Neural cell (in vitro differentiated cells): Measurements from ENCODE around the gene KCNQ2. TPM values are rescaled to one million over a fixed set of nuclear protein-coding genes. Genes with fewer than 3 reads are reported as not detected.

ENCODE experiments used
- H2AFZ ChIP-seq: fragments of 200-600, 300-800 bp; sonication (generic), shearing (Covaris generic); 2 replicates; pipeline ENCODE4 v1.6.0; 2014; ENCODE audit warnings: low read depth, mild to moderate bottlenecking, antibody characterized with exemption, low read length, moderate library complexity
- H3F3A ChIP-seq: fragments of 200-600 bp; shearing (Covaris generic); 2 replicates; pipeline ENCODE4 v1.6.1; 2016; ENCODE audit warnings: mild to moderate bottlenecking, moderate library complexity, mixed read lengths, antibody characterized with exemption, low read length; ENCODE audit not compliant: insufficient read depth, poor library complexity, severe bottlenecking
- H3K27ac ChIP-seq: fragments of 200-600, 300-800 bp; sonication (generic), shearing (Covaris generic); 2 replicates; pipeline ENCODE4 v1.5.1; 2014; ENCODE audit warnings: mild to moderate bottlenecking, low read length, moderate library complexity
- H3K27me3 ChIP-seq: fragments of 300-800, 200-600 bp; sonication (generic), shearing (Covaris generic); 2 replicates; pipeline ENCODE4 v1.6.0; 2014; ENCODE audit warnings: mild to moderate bottlenecking, low read depth, low read length, moderate library complexity; ENCODE audit not compliant: insufficient read depth
- H3K36me3 ChIP-seq: fragments of 300-800, 200-600 bp; sonication (generic), shearing (Covaris generic); 2 replicates; pipeline ENCODE4 v1.5.1; 2014; ENCODE audit warnings: mild to moderate bottlenecking, antibody characterized with exemption, low read length, moderate library complexity; ENCODE audit not compliant: insufficient read depth
- H3K4me2 ChIP-seq: fragments of 300-800, 200-600 bp; sonication (generic), shearing (Covaris generic); 2 replicates; pipeline ENCODE4 v1.6.0; 2014; ENCODE audit warnings: mild to moderate bottlenecking, low read length
- H3K4me3 ChIP-seq: fragments of 300-800, 200-600 bp; sonication (generic), shearing (Covaris generic); 2 replicates; pipeline ENCODE4 v1.5.1; 2014; ENCODE audit warnings: mild to moderate bottlenecking, low read length, moderate library complexity
- H3K79me2 ChIP-seq: fragments of 200-600 bp; shearing (Covaris generic); replicated peaks from 2 replicates; pipeline ENCODE4 v1.6.0; 2014; ENCODE audit warnings: mild to moderate bottlenecking, low read length, moderate library complexity; ENCODE audit not compliant: insufficient read depth
- H3K9ac ChIP-seq: fragments of 300-800, 200-600 bp; sonication (generic), shearing (Covaris generic); 2 replicates; pipeline ENCODE4 v1.6.1; 2016; ENCODE audit warnings: mild to moderate bottlenecking, low read length, mixed read lengths
- H3K9me2 ChIP-seq: fragments of 200-600 bp; shearing (Covaris generic); 2 replicates; pipeline ENCODE4 v1.6.1; 2016; ENCODE audit warnings: mild to moderate bottlenecking, low read length, mixed read lengths; ENCODE audit not compliant: insufficient read depth
- H3K9me3 ChIP-seq: fragments of 200-600, 300-800 bp; sonication (generic), shearing (Covaris generic); 2 replicates; pipeline ENCODE4 v1.6.1; 2016; ENCODE audit warnings: mild to moderate bottlenecking, mixed run types, low read length, moderate library complexity, mixed read lengths
- H4K20me1 ChIP-seq: fragments of 200-600 bp; shearing (Covaris generic); 2 replicates; pipeline ENCODE4 v1.6.1; 2016; ENCODE audit warnings: mild to moderate bottlenecking, mixed run types; ENCODE audit not compliant: insufficient read depth
- EP300 ChIP-seq: fragments of 450-650 bp; conservative IDR thresholded peaks from 2 replicates; pipeline ENCODE4 v1.6.1; 2014; ENCODE audit warnings: antibody characterized with exemption, mild to moderate bottlenecking, moderate library complexity; ENCODE audit not compliant: poor library complexity, severe bottlenecking
- EZH2 ChIP-seq: fragments of 200-600, 300-800 bp; shearing (Covaris generic), sonication (generic); IDR thresholded peaks from 2 replicates; pipeline ENCODE4 v1.6.1; 2014; ENCODE audit warnings: antibody characterized with exemption, low read length, borderline replicate concordance, mild to moderate bottlenecking; ENCODE audit not compliant: insufficient read depth, poor library complexity, severe bottlenecking
- MXI1 ChIP-seq: fragments of 450-650 bp; conservative IDR thresholded peaks from 2 replicates; pipeline ENCODE4 v1.6.1; 2014; ENCODE audit warnings: antibody characterized with exemption, mild to moderate bottlenecking; ENCODE audit not compliant: poor library complexity, severe bottlenecking
- POLR2AphosphoS5 ChIP-seq: IDR thresholded peaks from 2 replicates; pipeline ENCODE4 v1.6.1; 2012
- RAD21 ChIP-seq: fragments of 450-650 bp; conservative IDR thresholded peaks from 2 replicates; pipeline ENCODE4 v1.6.1; 2014; ENCODE audit warnings: antibody characterized with exemption, mild to moderate bottlenecking, moderate library complexity
- REST ChIP-seq: IDR thresholded peaks from 2 replicates; pipeline ENCODE4 v1.6.1; 2012; ENCODE audit warnings: borderline replicate concordance
- SMC3 ChIP-seq: fragments of 450-650 bp; conservative IDR thresholded peaks from 2 replicates; pipeline ENCODE4 v1.6.1; 2014; ENCODE audit warnings: antibody characterized with exemption, mild to moderate bottlenecking, moderate library complexity; ENCODE audit not compliant: poor library complexity
- TAF1 ChIP-seq: IDR thresholded peaks from 2 replicates; pipeline ENCODE4 v1.6.1; 2012; ENCODE audit warnings: low read depth
- polyA plus RNA-seq: library from polyadenylated mRNA; depleted of rRNA; stranded (reverse); fragments of >200 nt; gene quantifications from 2 replicates; pipeline ENCODE4 v1.2.3, GENCODE V29; 2014
- TF ChIP-seq, protein P1 (sequence below): fragments of 450-650 bp; IDR thresholded peaks from 2 replicates; pipeline ENCODE4 v1.5.1; 2014; ENCODE audit warnings: antibody characterized with exemption, mild to moderate bottlenecking, moderate library complexity; ENCODE audit not compliant: poor library complexity, severe bottlenecking

The KCNQ2 gene
- polyA plus RNA-seq, 1 donor from 2014 or later, result 84.7 TPM

- no peaks in the 10 kb centered on the region for H3F3A ChIP-seq
- H3K9me3 ChIP-seq, result no peaks in the 10 kb centered on the region
- H3K36me3 ChIP-seq, result no peaks in the 10 kb centered on the region
- no peaks in the 10 kb centered on the region for H3K27me3 ChIP-seq
- H3K9me2 ChIP-seq, result no peaks in the 10 kb centered on the region
- no peaks in the 10 kb centered on the region for H4K20me1 ChIP-seq
- H3K4me3 ChIP-seq, result no peak overlapping the region
- H3K9ac ChIP-seq, result no peak overlapping the region
- TF ChIP-seq, protein P1, sequence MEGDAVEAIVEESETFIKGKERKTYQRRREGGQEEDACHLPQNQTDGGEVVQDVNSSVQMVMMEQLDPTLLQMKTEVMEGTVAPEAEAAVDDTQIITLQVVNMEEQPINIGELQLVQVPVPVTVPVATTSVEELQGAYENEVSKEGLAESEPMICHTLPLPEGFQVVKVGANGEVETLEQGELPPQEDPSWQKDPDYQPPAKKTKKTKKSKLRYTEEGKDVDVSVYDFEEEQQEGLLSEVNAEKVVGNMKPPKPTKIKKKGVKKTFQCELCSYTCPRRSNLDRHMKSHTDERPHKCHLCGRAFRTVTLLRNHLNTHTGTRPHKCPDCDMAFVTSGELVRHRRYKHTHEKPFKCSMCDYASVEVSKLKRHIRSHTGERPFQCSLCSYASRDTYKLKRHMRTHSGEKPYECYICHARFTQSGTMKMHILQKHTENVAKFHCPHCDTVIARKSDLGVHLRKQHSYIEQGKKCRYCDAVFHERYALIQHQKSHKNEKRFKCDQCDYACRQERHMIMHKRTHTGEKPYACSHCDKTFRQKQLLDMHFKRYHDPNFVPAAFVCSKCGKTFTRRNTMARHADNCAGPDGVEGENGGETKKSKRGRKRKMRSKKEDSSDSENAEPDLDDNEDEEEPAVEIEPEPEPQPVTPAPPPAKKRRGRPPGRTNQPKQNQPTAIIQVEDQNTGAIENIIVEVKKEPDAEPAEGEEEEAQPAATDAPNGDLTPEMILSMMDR, result no peak
- no peak for TF ChIP-seq TAF1
- no peak for TF ChIP-seq EP300
- TF ChIP-seq EZH2, result no peak
- TF ChIP-seq MXI1, result no peak
- no peak for TF ChIP-seq RAD21
- TF ChIP-seq SMC3, result no peak
- no peak for TF ChIP-seq REST
- no peak for TF ChIP-seq POLR2AphosphoS5
- H2AFZ ChIP-seq, result no peak overlapping the region
- H3K4me2 ChIP-seq, result no peak overlapping the region
- H3K79me2 ChIP-seq, result no peaks in the 10 kb centered on the region
- H3K27ac ChIP-seq, result no peak overlapping the region
Observed at GRCh38 chr20:63372971-63373885, 99.2 kb downstream of the KCNQ2 start.

DNA sequence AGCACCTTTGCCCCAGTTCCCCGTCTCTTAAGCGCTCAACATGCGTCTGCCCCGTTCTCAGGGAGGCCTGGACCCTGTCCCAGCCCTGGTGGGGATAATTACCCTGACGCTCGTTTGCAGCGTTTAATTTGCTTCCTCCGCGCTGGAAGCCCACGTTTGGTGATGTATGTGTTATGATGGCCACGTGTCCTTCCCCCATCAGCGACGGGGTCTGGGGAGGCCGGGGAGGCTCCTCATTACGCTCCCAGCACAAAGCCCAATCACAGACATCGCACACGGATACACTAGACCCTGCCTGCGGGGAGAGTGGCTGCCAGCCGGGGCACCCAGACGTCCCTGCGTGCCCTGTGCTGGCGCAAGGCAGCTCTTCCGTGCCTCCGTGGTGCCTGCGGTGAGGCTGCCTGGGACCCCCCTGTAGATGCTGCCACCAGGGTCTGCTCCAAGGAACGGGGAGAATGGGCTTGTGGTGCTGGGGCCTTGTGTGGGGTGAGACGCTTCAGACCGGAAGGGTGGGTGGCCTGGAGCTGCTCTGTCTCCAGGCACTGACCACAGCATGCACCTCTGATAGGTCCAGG is 101.1 kb downstream of the KCNQ2 start:
- no peaks in the 10 kb centered on the region for H3K27me3 ChIP-seq
- H3K4me3 ChIP-seq, result no peak overlapping the region
- H3K27ac ChIP-seq, result no peak overlapping the region
- no peaks in the 10 kb centered on the region for H3K9me3 ChIP-seq
- no peak overlapping the region for H3K4me2 ChIP-seq
- H3K36me3 ChIP-seq, result no peaks in the 10 kb centered on the region
- TF ChIP-seq MXI1 (no peak), TAF1 (no peak), REST (no peak), EP300 (no peak), POLR2AphosphoS5 (no peak), SMC3 (no peak), EZH2 (no peak), RAD21 (no peak)
- TF ChIP-seq, protein P1, result no peak
- H3F3A ChIP-seq, result no peaks in the 10 kb centered on the region
- H3K9ac ChIP-seq, result no peak overlapping the region
- no peaks in the 10 kb centered on the region for H4K20me1 ChIP-seq
- no peak overlapping the region for H2AFZ ChIP-seq
- no peaks in the 10 kb centered on the region for H3K79me2 ChIP-seq
- no peaks in the 10 kb centered on the region for H3K9me2 ChIP-seq
